Measurements from ENCODE around the gene GP9. TPM values are rescaled to one million over a fixed set of nuclear protein-coding genes. Genes with fewer than 3 reads are reported as not detected.

The GP9 gene
- not detected for polyA plus RNA-seq (2013, experiment 1 of 2; ENCODE audit: insufficient read length)
- polyA plus RNA-seq (2013, experiment 2 of 2; ENCODE audit: insufficient read length) = not detected

GRCh38 chr3:129060276-129061022, at the start of gene GP9:
Gene GP9 (plus strand): TSS chr3:129060779. CDS start chr3:129061740, 961 bp downstream.
- no peak for DNase-seq

DNA sequence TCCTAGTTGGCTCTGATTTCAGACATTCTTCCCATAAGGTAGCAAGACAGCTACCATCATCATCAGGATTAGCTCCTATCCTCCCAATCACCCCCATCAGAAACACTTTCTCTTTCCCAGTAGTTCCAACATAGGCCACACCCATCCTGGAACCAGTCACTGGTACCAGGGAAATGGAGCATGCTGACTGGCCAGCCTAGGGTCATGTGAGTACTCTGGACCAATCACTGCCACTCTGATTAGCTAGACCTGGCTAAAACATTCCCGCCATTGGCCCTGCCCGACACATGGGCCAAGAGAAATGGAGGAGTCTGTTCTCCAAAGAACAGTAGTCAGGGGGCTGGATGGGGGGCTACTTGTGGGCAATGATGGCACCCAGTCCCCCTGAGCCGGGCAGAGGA, 47.1 kb upstream of the GP9 start:
- no peak for DNase-seq

GRCh38 chr3:129014148-129014547, 46.4 kb upstream of the GP9 start:
- DNase-seq = no peak

- DNase-seq = no peak
Measured at GRCh38 chr3:129014793-129015345, 45.7 kb upstream of the GP9 start.

DNA sequence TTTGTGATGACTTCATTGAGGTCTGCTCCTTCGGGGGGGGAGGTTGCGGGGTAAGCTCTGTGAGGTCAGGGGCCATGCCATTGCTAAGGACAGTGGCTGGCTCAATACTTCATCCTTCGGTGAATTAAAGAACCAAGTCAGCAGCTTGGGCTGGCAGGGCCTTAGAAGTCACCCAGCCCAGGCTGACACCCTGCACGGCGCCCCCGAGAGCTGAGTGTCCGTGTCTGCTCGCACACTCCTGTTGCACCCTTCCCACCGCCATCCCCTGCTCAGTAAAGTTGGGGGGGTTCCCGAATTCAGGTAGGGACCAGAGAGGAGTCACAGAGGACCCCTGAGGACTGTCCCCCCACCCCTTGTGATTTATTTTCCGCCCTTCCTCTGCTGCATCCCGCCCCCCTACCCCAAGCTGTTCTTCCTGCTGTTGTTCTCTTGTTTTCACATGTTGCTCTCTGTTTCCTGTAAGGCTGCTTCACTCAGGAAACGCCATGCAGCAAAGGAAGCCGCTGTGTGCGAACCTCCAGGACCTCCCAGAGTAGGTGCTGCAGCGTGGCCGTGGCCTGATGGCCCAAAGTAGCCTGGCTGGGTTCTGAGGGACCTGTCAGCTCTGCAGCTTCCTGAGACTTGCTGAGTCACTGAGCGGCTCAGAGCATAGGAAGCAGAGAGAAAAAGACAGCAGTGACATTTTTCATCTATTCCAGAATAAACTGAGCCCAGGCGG, 45.0 kb upstream of the GP9 start:
- no peak for DNase-seq

GRCh38 chr3:129016356-129016719, 44.2 kb upstream of the GP9 start:
- DNase-seq = no peak

DNA sequence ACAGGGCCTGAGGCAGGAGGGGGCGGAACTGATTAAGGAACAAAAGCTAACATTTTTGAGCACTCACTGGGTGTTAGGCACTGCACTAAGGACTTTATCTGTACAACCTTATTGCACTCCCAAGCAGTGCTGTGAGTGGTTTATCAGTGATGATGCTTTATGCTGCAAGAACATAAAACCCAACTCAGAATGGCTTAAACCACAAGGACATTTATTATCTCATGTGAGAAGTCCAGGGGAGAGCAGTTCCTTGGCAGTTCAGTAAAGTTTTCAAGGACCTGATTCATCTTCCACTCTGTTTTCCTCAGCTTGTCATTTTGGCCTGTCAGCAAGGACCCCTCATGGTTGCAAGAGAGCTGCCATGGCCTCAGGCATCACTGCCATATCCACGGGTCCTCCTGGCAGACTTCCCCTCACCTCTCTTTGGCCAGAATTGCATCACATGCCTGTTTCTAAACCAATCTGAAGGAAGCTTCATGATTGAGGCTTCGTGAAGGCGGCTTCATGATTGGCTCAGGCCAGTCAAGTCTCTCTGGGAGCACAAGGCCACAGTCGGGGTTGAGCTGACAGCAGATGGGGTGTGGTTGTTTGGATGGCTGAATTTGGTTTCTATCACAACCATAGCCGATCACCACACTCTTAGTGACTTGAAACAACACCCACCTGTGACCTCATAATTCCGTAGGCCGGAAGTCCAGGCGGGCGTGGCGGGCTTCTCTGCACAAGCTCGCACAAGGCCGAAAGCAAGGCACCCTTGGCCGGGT, 43.7 kb upstream of the GP9 start:
- DNase-seq = no peak

DNA sequence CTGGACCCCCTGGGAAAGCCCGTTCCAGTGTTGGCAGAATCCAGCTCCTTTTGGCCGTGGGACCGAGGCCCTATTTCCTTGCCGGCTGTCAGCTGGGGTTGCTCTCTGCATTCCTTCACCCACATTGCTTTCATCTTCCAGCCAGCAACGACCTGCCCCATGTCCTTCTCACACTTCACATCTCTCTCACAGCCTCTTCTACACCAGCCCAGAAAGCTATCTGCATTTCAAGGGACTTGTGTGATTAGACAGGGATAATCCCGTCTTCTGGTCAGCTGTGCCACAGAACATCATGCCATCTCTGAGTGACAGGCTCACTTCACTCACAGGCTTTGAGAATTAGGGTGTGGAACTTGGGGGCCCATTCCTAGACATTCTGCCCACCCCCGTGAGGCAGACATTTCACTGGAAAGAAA, 43.1 kb upstream of the GP9 start:
- DNase-seq = no peak

DNA sequence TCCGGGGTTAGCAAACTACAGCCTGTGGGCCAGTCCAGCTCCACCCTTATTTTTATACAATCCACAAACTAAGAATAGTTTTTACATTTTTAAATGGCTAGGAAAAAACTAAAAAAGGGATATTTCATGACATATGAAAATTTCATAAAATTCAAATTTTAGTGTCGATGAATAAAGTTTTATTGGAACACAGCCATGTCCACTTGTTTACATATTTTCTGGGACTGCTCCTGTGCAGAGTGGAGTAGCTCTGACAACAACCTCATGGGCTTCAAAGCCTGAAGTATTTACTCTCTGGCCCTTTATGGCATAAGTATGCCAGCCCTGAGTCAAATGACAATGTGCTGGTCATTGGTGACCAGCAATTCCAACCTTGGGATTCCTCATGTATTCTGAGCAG, 42.3 kb upstream of the GP9 start:
- no peak for DNase-seq

- no peak for DNase-seq
Measured at GRCh38 chr3:129018751-129019150, 41.8 kb upstream of the GP9 start.

- no peak for DNase-seq
Measured at GRCh38 chr3:129019266-129019665, 41.3 kb upstream of the GP9 start.

GRCh38 chr3:129020691-129021090, 39.9 kb upstream of the GP9 start:
- DNase-seq = no peak

DNA sequence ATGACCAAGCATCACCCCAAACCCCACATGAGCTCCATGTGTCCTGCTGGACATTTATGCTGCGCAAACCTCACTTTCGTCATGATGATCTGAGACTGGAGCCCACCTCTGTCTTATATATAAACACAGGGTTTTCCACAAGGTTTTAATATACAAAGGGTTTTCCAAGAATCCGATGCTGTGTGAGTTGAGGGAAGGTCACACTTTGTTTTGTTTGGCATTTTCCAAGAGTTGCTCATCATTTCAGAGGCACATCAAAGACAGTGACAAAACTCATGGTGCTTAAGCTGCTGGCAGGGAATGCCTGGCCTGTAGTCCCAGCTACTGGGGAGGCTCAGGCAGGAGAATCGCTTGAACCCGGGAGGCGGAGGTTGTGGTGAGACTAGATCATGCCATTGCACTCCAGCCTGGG, 39.4 kb upstream of the GP9 start:
- peak; percentile 53 for DNase-seq

DNA sequence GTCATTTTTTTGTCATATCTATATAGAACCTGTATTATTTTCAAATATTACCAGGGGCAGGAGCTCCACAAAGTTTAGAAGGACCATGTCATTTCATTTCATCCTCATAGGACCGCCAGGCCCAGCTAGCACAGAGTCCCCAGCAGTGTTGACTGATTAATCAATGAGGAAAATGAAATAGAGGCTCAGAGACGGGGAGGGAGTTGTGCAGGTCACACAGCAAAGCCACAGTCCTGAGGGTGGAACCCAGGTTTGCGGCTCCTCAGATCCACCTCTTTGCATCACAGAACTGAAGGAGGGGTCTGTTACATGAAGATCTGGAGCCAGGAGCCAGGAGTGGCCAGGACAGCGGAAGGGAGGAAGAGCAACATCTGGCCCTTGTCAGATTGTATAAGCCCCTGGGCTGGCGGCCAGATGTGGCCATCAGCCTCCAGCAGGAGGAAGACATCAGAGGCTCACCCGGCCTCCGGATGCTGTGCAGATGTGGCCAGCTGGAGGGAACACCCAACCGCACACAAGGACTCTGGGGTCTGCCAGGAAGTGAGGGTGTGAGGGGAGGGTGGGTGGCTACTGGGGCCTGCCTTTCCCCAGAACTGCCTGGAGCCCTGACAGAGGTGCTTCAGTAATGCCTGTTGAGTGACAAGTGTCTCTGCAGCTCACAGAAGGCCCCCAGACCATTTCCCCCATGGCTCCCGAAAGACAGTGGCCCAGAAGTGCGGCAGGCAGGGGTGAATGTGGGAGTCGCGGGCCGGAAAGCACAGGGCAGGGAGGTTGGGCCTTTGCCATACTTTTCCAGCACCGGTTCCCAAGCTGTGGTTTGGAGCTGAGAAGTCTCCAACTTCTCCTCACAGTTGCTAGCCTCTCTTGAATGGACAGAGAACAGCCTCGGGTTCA, 38.2 kb upstream of the GP9 start:
- no peak for DNase-seq

- DNase-seq = no peak
Measured at GRCh38 chr3:129023008-129023358, 37.6 kb upstream of the GP9 start.

DNA sequence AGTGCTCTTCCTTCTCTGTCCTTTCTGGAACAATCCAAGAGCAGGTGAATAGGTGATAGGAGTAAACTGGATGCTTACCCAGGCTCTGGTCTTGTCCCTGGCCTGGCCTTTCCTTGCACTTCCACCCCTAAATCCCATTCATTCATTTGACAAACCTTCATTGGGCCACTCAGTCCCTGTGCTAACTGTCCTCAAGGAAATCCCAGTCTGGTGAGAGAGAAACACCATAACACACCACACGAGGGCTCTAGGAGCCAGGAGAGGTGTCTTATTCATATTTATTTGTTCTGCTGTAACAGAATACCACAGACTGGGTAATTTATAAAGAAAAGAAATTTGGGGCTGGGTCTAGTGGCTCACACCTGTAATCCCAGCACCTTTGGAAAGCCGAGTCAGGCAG, 36.7 kb upstream of the GP9 start:
- DNase-seq = no peak

DNA sequence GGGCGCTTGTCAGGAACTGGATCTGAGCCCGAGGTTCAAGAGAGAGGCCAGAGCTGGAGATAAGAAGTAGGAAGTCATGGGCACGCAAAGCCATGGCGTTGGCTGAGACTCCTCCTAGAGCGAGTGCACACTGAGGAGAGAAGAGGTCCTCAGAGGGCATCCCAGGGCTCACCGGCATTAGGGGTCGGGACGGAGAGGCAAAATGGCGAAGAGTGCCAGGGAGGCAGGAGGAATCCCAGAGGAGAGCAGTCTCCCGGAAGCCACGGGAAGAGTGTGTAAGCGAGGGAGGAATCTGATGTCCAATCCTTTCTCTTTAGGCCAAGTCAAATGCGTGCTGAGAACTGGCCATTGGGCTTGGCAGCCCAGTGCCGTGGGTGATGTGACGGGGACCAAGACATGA, 35.5 kb upstream of the GP9 start:
- DNase-seq = no peak

- no peak for DNase-seq
Measured at GRCh38 chr3:129025691-129026435, 34.7 kb upstream of the GP9 start.

- peak; percentile 84 for DNase-seq
Measured at GRCh38 chr3:129026728-129027543, 33.6 kb upstream of the GP9 start.

DNA sequence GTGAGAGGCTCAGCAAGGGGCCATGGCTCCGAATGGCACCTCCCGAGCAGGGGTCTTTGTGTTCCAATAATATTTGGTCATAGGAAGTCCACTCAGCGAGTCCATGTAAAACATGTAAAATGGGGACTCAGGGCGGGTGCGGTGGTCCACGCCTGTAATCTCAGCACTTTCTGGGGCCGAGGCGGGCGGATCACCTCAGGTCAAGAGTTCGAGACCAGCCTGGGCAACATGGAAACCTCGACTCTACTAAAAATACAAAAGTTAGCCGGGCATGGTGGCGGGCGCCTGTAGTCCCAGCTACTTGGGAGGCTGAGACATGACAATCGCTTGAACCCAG, 33.1 kb upstream of the GP9 start:
- DNase-seq = no peak

- DNase-seq = no peak
Measured at GRCh38 chr3:129028866-129029265, 31.7 kb upstream of the GP9 start.
